GM19035 (cell line): ENCODE results near the gene ASCC3.

Source experiments
- ATAC-seq: cut with Tn5 transposase; IDR thresholded peaks from one replicate; pipeline ENCODE4 v1.9.1; 2021; ENCODE audit not compliant: unreplicated experiment

Gene ASCC3, protein sequence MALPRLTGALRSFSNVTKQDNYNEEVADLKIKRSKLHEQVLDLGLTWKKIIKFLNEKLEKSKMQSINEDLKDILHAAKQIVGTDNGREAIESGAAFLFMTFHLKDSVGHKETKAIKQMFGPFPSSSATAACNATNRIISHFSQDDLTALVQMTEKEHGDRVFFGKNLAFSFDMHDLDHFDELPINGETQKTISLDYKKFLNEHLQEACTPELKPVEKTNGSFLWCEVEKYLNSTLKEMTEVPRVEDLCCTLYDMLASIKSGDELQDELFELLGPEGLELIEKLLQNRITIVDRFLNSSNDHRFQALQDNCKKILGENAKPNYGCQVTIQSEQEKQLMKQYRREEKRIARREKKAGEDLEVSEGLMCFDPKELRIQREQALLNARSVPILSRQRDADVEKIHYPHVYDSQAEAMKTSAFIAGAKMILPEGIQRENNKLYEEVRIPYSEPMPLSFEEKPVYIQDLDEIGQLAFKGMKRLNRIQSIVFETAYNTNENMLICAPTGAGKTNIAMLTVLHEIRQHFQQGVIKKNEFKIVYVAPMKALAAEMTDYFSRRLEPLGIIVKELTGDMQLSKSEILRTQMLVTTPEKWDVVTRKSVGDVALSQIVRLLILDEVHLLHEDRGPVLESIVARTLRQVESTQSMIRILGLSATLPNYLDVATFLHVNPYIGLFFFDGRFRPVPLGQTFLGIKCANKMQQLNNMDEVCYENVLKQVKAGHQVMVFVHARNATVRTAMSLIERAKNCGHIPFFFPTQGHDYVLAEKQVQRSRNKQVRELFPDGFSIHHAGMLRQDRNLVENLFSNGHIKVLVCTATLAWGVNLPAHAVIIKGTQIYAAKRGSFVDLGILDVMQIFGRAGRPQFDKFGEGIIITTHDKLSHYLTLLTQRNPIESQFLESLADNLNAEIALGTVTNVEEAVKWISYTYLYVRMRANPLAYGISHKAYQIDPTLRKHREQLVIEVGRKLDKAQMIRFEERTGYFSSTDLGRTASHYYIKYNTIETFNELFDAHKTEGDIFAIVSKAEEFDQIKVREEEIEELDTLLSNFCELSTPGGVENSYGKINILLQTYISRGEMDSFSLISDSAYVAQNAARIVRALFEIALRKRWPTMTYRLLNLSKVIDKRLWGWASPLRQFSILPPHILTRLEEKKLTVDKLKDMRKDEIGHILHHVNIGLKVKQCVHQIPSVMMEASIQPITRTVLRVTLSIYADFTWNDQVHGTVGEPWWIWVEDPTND (N-terminal part only)

DNA sequence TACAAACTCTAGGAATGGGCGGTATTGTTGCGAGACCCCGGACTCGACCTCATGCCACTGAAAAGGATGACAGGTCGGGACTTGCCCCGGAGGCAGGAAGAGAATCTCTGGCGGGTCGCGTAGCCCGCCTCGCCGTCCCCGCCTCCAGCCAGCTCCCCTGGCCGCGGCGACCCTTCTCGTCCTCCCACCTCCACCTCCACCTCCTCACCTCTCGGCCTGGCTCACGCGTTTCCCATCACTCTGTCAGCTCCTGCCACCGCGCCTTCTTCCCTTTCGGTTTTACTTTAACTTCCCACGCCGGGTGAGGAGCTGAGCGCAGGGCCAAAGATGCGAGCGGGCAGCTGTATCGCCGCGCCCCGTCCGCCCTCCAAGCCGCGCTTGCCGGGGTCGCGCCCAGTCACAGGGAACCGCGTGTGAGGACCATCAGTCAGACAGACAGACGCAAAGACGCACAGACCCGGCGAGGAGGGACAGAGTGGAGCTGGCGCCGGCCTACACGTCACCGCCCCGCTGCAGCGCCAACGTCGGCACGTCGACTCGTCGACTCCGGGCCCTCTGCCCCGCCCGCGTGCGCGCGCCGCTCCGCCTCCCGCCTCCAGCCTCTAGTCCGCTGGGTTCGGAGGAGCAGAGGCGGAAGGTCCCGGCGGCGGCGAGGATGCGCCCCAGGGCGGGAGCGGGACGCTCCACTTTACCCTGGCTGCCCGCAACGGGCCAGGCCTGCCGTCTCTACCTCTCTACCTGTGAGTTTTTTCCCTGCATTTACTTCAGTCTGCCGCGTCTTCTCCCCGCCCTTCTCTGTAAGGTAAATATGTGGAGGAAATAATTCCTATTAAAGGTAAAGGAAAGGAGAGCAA, at the start of gene ASCC3:
Gene ASCC3, minus strand, starts transcription at position 477 of the 854 bp plus-strand sequence. CDS start 13,332 bp downstream, outside the sequence.
- peak; percentile 97 for ATAC-seq

DNA sequence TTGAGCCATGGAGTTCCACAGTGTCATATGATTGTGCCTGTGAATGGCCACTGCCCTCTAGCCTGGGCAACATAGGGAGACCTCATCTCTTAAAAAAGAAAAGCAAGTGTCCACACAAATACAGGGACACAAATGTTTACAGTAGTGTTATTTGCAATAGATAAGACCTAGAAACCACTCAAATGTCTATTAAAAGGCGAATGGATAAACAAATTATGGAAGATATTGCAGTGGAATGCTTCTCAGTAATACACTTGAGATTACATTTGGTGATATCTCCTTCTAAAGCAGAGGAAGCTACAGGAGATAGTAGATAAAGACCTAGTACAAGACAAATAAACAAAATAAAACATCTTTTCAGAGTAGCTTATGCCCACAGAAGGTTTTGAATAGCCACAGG, 44.6 kb upstream of the ASCC3 start:
- ATAC-seq, result no peak

DNA sequence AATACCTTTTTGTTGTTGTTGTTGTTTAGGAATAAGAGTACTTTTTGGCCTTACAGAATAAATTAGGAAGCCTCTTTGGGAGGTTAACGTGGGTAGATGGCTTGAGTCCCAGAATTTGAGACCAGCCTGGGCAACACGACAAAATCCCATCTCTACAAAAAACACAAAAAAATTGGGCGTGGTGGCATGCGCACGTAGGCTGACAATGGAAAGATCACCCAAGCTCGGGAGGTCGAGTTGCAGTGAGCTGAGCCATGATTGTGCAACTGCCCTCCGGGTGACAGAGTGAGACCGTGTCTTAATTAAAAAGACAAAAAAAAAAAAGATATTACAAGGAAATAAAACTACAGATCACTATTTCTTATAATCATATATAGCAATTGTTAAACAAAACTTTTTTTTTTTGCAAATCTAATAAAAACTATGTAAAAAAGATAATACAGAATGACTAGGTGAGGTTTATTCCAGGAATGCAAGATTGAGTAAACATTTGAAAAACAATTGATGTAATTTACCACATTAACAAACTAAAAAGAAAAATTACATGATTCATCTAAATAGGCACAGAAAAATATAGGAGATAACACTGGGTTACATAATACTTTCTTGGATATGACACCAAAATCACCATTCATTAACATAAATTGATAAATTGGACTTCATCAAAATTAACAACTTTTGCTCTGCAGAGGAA, 43.6 kb upstream of the ASCC3 start:
- no peak for ATAC-seq

DNA sequence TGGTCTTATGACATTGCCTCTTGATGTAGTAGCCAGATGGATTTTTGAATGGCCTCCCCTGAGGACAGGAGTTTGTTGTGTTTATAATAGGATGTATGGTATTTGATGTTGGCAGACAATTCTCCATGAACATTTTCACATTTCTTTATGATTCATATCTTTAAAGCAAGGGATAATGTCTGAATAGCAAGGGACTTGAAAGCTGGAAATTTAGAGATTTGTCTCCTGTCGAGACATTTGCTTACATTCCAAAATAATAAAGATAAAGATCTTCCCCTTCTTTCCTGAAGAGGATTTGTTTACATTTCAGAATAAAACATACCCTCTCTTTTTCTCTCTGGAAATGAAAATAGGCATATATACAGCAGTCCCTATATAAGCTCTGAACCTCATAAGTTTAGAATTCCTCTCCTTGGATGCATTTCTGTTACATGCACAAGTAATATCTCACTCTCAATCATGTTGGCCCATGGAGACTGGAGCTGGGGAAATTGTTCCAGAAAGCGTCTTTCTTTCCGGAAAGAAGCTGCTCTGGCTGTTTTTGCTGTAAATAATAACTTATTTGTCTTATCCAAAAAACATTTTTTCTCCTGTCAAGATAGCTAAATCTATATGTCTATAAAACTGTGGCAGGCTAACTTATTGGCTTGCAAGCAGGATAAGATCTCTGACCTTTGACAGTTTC, 42.5 kb upstream of the ASCC3 start:
- ATAC-seq, result no peak

DNA sequence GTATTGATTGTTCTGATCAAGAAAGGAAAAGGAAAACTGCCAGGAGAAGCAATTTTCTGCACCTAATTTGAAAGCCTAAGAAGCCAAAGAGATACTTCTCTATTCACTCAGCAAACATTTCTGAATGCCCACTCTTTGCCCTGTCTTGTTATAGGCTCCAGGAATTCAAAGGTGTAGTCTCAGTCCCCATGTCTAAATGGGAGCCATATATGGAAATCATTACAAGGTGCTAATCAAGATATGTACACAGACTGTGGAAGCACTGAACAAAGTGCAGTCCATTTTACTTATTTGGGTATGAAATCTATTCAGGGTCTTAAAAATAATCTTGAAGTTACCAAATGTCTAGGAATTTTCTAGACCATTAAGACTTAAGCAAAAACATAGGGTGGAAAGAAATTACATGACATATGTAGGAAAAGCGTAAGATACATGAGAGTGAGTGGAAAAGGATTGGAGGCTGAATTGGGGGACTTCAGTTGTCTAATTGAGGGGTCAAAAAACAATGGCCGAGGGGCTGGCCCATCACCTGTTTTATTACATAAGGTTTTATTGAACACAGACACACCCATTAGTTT, 39.0 kb upstream of the ASCC3 start:
- ATAC-seq, result no peak

DNA sequence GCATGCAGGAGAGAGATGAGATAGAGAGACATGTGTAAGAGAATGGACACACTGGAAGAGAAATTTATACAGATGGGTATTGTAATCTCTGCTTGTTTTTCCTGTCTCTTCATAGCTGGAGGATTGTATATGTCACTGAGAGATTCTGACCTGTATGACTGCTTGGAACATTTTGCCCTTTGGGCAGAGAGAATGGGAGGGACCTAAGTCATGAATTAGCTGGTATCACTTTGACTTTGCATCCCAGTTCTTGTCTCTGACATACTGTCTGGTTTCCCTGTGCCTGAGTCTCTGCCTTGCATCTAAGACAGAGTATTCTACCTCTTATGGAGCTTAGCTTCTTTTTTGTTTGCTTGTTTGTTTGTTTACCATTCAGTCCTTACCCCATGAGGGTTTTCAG, 37.0 kb upstream of the ASCC3 start:
- ATAC-seq, result no peak

DNA sequence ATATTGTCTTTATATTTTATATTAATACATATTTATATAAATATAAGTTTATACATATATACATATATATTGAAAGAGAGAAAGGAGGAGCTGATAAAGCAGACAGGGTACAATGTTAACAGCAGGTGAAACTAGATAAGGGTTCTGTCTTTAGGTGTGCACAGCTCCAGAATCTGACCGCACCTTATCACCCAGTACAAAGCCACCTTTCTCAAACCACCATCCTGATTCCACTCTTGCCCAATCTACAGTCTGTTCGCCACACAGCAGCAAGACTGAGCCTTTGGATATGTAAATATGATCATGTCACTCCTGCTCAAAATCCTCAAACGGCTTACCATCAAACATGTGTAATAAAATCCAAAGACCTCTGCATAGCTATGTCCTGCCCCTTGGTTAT, 34.7 kb upstream of the ASCC3 start:
- ATAC-seq, result no peak

DNA sequence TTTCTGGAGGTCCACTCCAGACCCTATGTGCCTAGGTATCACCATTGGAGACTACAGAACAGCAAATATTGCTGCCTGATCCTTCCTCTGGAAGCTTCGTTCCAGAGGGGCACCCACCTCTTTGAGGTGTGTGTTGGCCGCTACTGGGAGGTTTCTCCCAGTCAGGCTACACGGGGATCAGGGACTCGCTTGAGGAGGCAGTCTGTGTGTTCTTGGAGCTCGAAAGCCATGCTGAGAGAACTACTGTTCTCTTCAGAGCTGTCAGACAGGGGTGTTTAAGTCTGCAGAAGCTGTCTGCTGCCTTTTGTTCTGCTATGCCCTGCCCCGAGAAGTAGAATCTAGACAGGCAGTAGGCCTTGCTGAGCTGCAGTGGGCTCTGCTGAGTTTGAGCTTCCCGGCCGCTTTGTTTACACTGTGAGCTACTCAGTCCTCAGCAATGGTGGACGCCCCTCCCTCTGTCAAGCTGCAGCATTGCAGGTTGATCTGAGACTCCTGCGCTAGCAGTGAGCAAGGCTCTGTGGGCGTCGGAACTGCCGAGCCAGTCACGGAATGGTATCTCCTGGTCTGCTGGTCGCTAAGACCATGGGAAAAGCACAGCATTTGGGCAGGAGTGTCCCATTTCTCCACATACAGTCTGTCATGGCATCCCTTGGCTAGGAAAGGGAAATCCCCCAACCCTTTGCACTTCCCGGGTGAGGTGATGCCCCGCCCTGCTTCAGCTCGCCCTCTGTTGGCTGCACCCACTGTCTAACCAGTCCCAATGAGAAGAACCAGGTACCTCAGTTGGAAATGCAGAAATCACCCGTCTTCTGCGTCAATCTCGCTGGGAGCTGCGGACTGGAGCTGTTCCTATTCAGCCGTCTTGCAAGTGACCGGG, 32.5 kb upstream of the ASCC3 start:
- ATAC-seq, result no peak

DNA sequence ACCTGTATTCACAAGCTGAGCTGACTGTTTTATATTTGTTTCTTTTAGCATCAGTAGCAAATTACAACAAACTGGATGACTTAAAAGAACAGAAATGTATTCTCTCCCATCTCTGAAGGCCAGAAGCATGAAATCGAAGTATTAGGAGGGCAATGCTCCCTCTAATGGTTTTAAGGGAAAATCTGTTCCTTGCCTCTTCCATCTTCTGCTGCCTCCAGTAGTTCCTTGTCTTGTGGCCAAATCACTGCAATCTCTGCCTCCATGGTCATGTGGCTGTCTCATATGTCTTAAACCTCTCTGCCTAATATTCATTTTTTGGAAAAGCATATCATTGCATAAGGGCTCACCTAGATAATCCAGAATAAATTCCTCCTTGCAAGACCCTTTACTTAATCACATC, 25.2 kb upstream of the ASCC3 start:
- no peak for ATAC-seq

DNA sequence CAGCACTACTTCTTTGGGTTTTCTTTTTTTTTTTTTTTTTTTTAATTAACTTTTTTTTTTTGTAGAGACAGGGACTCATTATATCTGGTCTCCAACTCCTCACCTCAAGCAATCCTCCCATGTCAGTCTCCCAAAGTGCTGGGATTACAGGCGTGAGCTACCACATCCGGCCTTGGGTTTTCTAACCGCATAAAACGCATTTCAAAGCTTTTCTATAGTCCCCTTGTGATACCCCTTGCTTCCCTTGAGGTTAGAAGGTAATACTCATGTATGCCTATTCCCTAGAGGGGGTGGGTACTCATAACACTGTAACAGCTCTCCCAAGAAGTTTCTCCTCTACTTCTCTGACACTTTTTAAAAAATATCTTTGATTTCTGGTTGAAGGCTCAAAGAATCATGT, 23.9 kb upstream of the ASCC3 start:
- ATAC-seq, result no peak

DNA sequence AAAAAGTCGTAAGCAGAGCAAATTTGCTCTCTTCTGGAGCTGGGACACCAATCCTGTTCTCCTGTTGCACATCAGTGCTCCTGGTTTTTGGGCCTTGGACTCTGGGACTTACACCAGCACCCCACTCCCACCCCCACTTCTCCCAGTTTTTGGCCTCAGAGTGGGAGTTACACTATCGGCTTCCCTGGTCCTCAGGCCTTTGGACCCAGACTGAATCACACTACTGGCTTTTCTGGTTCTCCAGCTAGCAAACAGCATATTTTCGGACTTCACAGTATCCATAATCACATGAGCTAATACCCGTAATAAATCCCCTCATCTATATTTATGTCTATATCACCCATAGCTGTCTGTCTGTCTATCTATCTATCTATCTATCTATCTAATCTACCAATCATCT, 23.2 kb upstream of the ASCC3 start:
- no peak for ATAC-seq

DNA sequence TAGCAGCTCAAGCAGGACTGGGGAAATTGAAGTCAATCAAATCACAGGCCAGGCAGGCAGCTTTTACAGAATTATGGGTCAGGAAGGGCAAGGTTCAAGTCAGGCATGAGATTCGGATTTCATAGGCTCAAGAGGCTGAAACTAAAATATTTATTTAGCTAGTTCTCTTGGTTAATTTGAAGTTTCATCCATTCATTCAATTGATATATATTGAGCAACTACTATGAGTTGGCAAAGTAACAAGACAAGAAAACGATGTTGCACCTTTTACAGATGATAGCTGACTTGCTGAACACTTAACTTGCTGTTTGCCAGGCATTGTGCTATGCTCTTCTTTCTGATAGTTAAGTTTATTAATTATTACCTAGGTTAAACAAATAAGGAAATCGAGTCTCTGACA, 20.5 kb upstream of the ASCC3 start:
- no peak for ATAC-seq

DNA sequence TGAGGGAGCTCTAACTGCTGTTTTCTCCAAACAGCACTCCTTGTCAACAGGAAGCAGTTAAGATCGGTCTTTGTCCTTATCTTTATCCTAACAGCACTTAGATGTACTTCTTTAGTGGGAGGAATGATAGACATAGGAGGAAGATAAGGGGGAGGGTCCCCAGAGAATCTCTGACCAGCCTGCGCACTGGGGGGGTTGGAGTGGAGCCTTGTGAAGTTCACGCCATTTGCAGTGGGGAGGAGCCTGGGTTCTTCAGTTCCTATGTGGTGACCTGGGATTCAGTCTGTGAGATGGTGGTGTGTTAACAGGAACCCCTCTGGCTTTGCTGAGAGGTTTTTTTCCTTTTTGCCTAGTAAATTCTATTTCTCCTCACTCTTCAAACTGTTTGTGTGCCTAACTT, 18.1 kb upstream of the ASCC3 start:
- ATAC-seq, result no peak

DNA sequence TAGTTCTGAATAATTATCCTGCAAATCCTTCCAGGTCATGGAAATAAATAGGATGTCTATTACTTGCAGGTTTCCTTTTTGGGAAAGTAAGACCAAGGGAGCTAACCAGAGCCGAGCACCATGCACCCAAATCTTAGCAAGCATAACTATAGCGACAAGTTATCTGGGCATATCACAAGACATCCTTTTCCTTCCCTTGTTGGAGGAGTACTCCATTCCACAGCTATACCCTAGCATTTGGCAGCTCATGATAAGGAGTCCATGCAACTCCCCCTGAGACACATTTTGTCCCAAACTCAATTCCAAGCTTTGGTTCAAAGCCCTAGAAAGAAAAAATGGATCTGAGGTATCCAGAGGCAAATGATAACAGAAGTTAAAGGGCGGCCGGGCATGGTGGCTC, 16.5 kb upstream of the ASCC3 start:
- ATAC-seq, result no peak

DNA sequence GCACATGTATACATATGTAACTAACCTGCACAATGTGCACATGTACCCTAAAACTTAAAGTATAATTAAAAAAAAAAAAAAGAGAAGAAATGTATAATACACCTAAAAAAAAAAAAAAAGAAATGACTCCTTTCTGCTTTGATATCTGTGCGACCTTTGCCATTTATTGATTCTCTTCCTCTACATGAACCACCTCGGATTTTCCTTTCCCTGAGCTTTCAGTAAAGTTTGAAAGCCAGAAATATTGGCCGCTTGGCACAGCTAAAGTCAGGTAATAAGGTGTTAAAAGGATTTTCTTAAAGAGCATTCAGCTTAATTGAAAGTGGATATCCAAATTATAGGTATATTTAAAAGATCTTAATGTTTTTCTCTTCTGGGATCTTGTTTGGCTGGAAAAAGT, 12.6 kb upstream of the ASCC3 start:
- no peak for ATAC-seq

DNA sequence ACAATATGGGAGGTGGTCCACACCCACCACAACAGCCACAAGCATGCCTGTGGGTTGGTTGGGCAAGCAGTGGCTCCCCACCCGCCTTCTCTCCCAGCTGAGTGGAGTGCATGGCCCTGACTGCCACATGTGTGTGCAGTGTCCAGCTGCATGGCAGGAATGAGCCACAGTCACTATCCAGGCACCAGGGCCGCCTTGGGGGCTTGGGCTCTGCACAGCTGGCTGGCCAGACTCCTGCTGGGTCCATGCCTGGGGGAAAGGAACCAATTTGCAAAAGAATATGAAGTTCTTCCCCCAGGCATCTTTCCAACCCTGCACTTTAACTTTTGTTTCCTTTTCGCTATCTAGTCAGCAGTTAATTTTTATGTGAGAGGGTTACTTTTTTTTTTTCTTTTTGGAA, 11.6 kb upstream of the ASCC3 start:
- ATAC-seq, result no peak

DNA sequence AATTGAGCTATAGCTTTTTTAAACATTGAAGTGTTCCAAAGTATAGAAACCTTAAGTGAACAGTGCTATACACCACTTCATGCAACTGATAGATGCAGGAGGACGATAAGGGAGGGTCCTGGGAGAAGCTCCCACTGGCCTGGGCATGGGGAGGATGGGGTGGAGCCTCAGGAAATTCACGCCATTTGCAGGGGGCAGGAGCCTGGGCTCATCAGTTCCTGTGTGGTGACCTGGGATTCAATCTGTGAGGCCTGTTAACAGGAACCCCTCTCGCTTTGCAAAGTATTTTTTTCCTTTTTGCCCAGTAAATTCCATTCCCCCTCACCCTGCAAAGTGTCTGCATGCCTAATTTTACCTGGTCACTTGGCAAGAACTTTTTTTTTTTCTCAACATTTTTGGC, 11.0 kb upstream of the ASCC3 start:
- ATAC-seq, result no peak

DNA sequence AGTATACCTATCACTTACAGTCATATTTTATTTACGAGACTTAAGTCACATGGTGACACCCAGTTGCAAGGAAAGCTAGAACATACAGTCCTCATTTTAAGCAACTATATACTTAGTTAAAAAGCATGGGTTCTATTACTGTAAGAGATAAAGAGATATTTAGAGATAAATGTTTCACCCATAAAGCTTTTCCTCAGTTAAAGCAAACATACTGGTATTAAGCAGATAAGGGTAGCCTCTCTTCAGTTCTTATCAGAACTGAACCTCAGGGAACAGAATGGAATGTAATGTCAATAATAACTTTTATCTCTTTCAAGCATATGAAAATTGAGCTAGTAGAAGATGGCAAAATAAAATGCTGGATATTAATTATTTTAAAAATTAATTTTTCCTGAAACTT, 9.9 kb upstream of the ASCC3 start:
- ATAC-seq, result no peak
